Panc1 (cell line): ENCODE measurements around the gene PDE4B. TPM values are rescaled to one million over a fixed set of nuclear protein-coding genes. Genes with fewer than 3 reads are reported as not detected.

ENCODE experiments used
- ATAC-seq: fragments of 200-7000 bp; cut with Tn5 transposase; 2 replicates; pipeline ENCODE4 v1.9.1; 2020; ENCODE audit warnings: mild to moderate bottlenecking, moderate library complexity
- BruUV-seq: library from RNA; stranded (reverse); fragments of 400-500 nt; replicated peaks from 2 replicates; lab custom pipeline; 2021; lab: Mats Ljungman, UMichigan
- CTCF ChIA-PET: fragments of 300-600 bp; sonication (Branson Sonifier 250); formaldehyde crosslinking; loops from one replicate; lab custom pipeline; 2022; ENCODE audit warnings: antibody characterized with exemption; lab: Charles Lee
- POLR2A ChIA-PET: fragments of 300-600 bp; sonication (Branson Sonifier 250); formaldehyde crosslinking; loops from one replicate; lab custom pipeline; 2022; ENCODE audit warnings: antibody characterized with exemption; lab: Charles Lee
- DNase-seq: peaks from one replicate; pipeline ENCODE4 v3.0.0-alpha.2; 2010; ENCODE audit warnings: low read depth, low spot score
- H3K27ac ChIP-seq: 2 replicates; pipeline ENCODE4 v1.5.1; 2011; ENCODE audit warnings: mild to moderate bottlenecking, low read length, inconsistent platforms
- H3K27me3 ChIP-seq: fragments of 200-500 bp; sonication (Bioruptor generic); 2 replicates; pipeline ENCODE4 v1.6.0; 2014; ENCODE audit warnings: low read length, inconsistent platforms; ENCODE audit not compliant: control insufficient read depth, insufficient read depth
- H3K36me3 ChIP-seq: fragments of 200-500 bp; sonication (Bioruptor generic); 2 replicates; pipeline ENCODE4 v1.5.1; 2014; ENCODE audit warnings: inconsistent platforms, mild to moderate bottlenecking, low read length, moderate library complexity; ENCODE audit not compliant: control insufficient read depth, insufficient read depth
- H3K4me1 ChIP-seq: 2 replicates; pipeline ENCODE4 v1.5.1; 2011; ENCODE audit warnings: inconsistent platforms, mild to moderate bottlenecking, low read length, moderate library complexity; ENCODE audit not compliant: control insufficient read depth, insufficient read depth
- H3K4me3 ChIP-seq, 2 experiments: 2 replicates each; pipeline ENCODE4 v1.5.1; 2011 to 2012; ENCODE audit warnings: low read depth in 2 of 2, low read length in 2 of 2, mild to moderate bottlenecking in 2 of 2, inconsistent platforms in 1 of 2, moderate library complexity in 1 of 2
- H3K9me3 ChIP-seq: fragments of 200-500 bp; sonication (Bioruptor generic); 2 replicates; pipeline ENCODE4 v1.5.1; 2014; ENCODE audit warnings: low read depth, mild to moderate bottlenecking, inconsistent platforms, low read length, moderate library complexity; ENCODE audit not compliant: control insufficient read depth, insufficient read depth
- POLR2AphosphoS5 ChIP-seq: IDR thresholded peaks from 2 replicates; pipeline ENCODE4 v1.6.1; 2012; ENCODE audit warnings: mild to moderate bottlenecking, low read depth, low read length, moderate library complexity
- SIN3A ChIP-seq: IDR thresholded peaks from 2 replicates; pipeline ENCODE4 v1.6.1; 2012; ENCODE audit warnings: low read depth, mild to moderate bottlenecking, low read length, moderate library complexity, borderline replicate concordance; ENCODE audit not compliant: insufficient read depth
- TCF7L2 ChIP-seq: IDR thresholded peaks from 2 replicates; pipeline ENCODE4 v1.6.1; 2011; ENCODE audit warnings: mild to moderate bottlenecking, low read depth, low read length, inconsistent platforms
- in situ Hi-C: cut with HindIII; loops from 2 replicates; pipeline ENCODE4 v1.10.0; 2016; ENCODE audit warnings: low sequenced_read_pairs, low pct_unique_long_range_greater_than_20kb
- intact Hi-C: fragments of 100-400 bp; cut with micrococcal nuclease; formaldehyde crosslinking; loops from one replicate; pipeline ENCODE4 v1.10.0; 2022; ENCODE audit not compliant: unreplicated experiment
- total RNA-seq: library from RNA; stranded (reverse); gene quantifications from one replicate; pipeline ENCODE4 v1.2.1, GENCODE V29; 2021; ENCODE audit not compliant: unreplicated experiment
- TF ChIP-seq, protein P1 (sequence below), 2 experiments: IDR thresholded peaks; 2 replicates each; pipeline ENCODE4 v1.6.1; 2011 to 2012; ENCODE audit warnings: low read depth in 2 of 2, control low read depth in 1 of 2, low read length in 1 of 2, mild to moderate bottlenecking in 1 of 2, moderate library complexity in 1 of 2; ENCODE audit not compliant: insufficient read depth in 1 of 2
- TF ChIP-seq, protein P2 (sequence below): fragments of 450-650 bp; IDR thresholded peaks from 2 replicates; pipeline ENCODE4 v1.5.1; 2017; ENCODE audit warnings: mild to moderate bottlenecking

The PDE4B gene
- total RNA-seq, 1 experiment from 2014 or later, result 0.26 TPM

DNA sequence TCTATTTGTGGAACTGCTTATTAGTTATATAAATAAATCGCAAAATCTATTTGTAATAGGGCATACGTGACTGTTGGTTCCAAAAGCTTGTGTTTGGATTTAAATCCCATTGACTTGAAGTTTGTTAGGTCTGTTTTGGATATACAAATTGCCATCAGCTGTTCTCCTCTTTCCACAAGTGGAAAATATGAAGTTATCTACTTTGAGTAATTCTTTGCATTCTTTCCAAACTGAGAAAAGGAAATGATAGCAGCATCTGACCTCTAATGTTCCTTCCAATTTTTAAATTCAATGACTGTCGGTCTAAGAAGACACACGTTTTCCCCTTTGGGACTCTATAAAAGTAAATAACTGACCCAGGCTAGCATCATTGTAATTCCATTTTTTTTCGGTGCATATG, 575.6 kb downstream of the PDE4B start:
- no peak for ATAC-seq
- Histone ChIP-seq H3K9me3 (no peaks in the 10 kb centered on the region), H3K4me3 (no peak overlapping the region), H3K27ac (no peak overlapping the region), H3K36me3 (no peaks in the 10 kb centered on the region), H3K27me3 (no peaks in the 10 kb centered on the region), H3K4me1 (no peaks in the 10 kb centered on the region)
- no TSS peak for BruUV-seq
- in situ Hi-C loops (no loop called here), intact Hi-C loops (no loop called here)
- ChIA-PET CTCF (no interaction called here), POLR2A (no interaction called here)
- no peak for TF ChIP-seq POLR2AphosphoS5
- TF ChIP-seq SIN3A, result no peak
- TF ChIP-seq, protein P1, sequence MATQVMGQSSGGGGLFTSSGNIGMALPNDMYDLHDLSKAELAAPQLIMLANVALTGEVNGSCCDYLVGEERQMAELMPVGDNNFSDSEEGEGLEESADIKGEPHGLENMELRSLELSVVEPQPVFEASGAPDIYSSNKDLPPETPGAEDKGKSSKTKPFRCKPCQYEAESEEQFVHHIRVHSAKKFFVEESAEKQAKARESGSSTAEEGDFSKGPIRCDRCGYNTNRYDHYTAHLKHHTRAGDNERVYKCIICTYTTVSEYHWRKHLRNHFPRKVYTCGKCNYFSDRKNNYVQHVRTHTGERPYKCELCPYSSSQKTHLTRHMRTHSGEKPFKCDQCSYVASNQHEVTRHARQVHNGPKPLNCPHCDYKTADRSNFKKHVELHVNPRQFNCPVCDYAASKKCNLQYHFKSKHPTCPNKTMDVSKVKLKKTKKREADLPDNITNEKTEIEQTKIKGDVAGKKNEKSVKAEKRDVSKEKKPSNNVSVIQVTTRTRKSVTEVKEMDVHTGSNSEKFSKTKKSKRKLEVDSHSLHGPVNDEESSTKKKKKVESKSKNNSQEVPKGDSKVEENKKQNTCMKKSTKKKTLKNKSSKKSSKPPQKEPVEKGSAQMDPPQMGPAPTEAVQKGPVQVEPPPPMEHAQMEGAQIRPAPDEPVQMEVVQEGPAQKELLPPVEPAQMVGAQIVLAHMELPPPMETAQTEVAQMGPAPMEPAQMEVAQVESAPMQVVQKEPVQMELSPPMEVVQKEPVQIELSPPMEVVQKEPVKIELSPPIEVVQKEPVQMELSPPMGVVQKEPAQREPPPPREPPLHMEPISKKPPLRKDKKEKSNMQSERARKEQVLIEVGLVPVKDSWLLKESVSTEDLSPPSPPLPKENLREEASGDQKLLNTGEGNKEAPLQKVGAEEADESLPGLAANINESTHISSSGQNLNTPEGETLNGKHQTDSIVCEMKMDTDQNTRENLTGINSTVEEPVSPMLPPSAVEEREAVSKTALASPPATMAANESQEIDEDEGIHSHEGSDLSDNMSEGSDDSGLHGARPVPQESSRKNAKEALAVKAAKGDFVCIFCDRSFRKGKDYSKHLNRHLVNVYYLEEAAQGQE (IDR thresholded peaks at IDR 0.05; ENCODE audit: insufficient read depth in 1 of 2, low read depth in 2 of 2, low read length in 1 of 2), result no peak
- no peak for TF ChIP-seq TCF7L2
- TF ChIP-seq, protein P2, sequence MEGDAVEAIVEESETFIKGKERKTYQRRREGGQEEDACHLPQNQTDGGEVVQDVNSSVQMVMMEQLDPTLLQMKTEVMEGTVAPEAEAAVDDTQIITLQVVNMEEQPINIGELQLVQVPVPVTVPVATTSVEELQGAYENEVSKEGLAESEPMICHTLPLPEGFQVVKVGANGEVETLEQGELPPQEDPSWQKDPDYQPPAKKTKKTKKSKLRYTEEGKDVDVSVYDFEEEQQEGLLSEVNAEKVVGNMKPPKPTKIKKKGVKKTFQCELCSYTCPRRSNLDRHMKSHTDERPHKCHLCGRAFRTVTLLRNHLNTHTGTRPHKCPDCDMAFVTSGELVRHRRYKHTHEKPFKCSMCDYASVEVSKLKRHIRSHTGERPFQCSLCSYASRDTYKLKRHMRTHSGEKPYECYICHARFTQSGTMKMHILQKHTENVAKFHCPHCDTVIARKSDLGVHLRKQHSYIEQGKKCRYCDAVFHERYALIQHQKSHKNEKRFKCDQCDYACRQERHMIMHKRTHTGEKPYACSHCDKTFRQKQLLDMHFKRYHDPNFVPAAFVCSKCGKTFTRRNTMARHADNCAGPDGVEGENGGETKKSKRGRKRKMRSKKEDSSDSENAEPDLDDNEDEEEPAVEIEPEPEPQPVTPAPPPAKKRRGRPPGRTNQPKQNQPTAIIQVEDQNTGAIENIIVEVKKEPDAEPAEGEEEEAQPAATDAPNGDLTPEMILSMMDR, result no peak
- DNase-seq, result no peak

DNA sequence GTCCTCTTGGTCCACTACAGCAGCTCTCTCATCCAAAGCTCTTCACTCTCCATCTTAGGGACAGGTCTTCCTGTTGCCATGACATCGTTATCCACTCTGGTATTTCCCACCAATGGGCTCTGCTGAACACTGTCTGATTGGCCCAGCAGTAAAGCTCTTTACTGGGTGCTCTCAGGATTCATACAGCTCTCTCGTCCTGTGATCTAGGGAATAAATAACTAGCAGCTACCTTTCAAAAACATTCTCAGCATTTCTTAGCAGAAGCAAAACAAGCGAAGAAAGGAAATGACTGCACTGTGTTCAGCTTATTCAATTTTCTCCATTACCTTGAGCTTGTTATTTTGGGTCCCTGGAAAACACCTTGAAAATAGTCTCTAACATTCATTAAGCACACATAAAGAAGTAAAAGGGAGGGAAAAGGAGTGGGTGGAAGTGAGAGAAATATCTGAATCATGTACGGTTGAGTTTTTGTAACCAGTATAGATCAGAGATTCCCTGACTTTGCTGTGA, 577.8 kb downstream of the PDE4B start:
- BruUV-seq, result no TSS peak
- in situ Hi-C loops, result no loop called here

More for the DNA sequence above, 577.8 kb downstream of the PDE4B start:
- TF ChIP-seq POLR2AphosphoS5, result no peak
- TF ChIP-seq, protein P1 (IDR thresholded peaks at IDR 0.05; ENCODE audit: insufficient read depth in 1 of 2, low read depth in 2 of 2, low read length in 1 of 2), result no peak
- TF ChIP-seq TCF7L2, result no peak
- Histone ChIP-seq H3K27me3 (no peaks in the 10 kb centered on the region), H3K4me3 (no peak overlapping the region), H3K4me1 (no peaks in the 10 kb centered on the region), H3K36me3 (no peaks in the 10 kb centered on the region), H3K9me3 (no peaks in the 10 kb centered on the region), H3K27ac (no peak overlapping the region)
- ChIA-PET CTCF (no interaction called here), POLR2A (no interaction called here)
- intact Hi-C loops, result no loop called here
- DNase-seq, result no peak
- no peak for ATAC-seq
